Gastrocnemius medialis (tissue), 4 donors: Measurements from ENCODE around the gene RAB4A. TPM values are rescaled to one million over a fixed set of nuclear protein-coding genes. Genes with fewer than 3 reads are reported as not detected.
"Not testable (repeated sequence)": the region's sequence is repeated elsewhere in the genome, so short reads cannot be mapped to it uniquely, and the experiment has no call there.

ENCODE experiments used
- ATAC-seq, 2 donors: fragments of 150-250 bp; one replicate each; pipeline ENCODE4 v1.9.1; 2016
- DNase-seq, 2 donors: peaks; one replicate each; pipeline ENCODE4 v3.0.0-alpha.2; 2019
- H3K27ac ChIP-seq, 4 donors: fragments of 200-600 bp; sonication (generic); 1 replicate in 1 of 4; 2 replicates in 3 of 4; pipeline ENCODE4 v1.5.1; 2016 to 2018; ENCODE audit warnings: mild to moderate bottlenecking in 2 of 4, moderate library complexity in 1 of 4
- H3K27me3 ChIP-seq, 3 donors: fragments of 200-600 bp; sonication (generic) in 2 of 3; 1 replicate in 1 of 3; 2 replicates in 2 of 3; pipeline versions ENCODE4 v1.5.1 to v1.6.0; 2016 to 2019; ENCODE audit warnings: mild to moderate bottlenecking in 1 of 3, moderate library complexity in 1 of 3
- H3K36me3 ChIP-seq, 2 donors: fragments of 200-600 bp; sonication (generic) in 1 of 2; one replicate each; pipeline ENCODE4 v1.5.1; 2017 to 2018
- H3K4me1 ChIP-seq, 2 donors: fragments of 200-600 bp; sonication (generic) in 1 of 2; one replicate each; pipeline ENCODE4 v1.5.1; 2016 to 2017; ENCODE audit warnings: mild to moderate bottlenecking in 2 of 2
- H3K4me3 ChIP-seq, 4 donors: fragments of 200-600 bp; sonication (generic) in 3 of 4; 1 replicate in 1 of 4; 2 replicates in 3 of 4; pipeline ENCODE4 v1.5.1; 2016 to 2019; ENCODE audit warnings: mild to moderate bottlenecking in 2 of 4
- H3K9me3 ChIP-seq, 3 donors: fragments of 200-600 bp; sonication (generic) in 2 of 3; 1 replicate in 1 of 3; 2 replicates in 2 of 3; pipeline ENCODE4 v1.5.1; 2016 to 2019
- POLR2A ChIP-seq, 2 donors: fragments of 450-650 bp; IDR thresholded peaks; one replicate each; pipeline ENCODE4 v1.6.1; 2017; ENCODE audit warnings: antibody characterized with exemption in 2 of 2, mild to moderate bottlenecking in 2 of 2, moderate library complexity in 2 of 2
- in situ Hi-C, 4 donors: fragments of 200-750 bp; cut with MboI; loops; one replicate each; pipeline versions ENCODE4 v1.15.0 to v1.8.0; 2017; ENCODE audit warnings: low sequenced_read_pairs in 4 of 4
- intact Hi-C: fragments of 100-400 bp; cut with DNase I; formaldehyde crosslinking; loops from one replicate; pipeline ENCODE4 v1.15.1; 2023; ENCODE audit warnings: low total_unique reads
- total RNA-seq, 4 donors: library from RNA; depleted of rRNA; stranded (reverse); fragments of >200 nt; gene quantifications; one replicate each; pipeline versions ENCODE4 v1.1.0 to v1.2.3, GENCODE V29; 2016
- TF ChIP-seq, protein P1 (sequence below), 5 experiments: fragments of 450-650 bp in 3 of 5; fragments of 200-600 bp in 2 of 5; sonication (generic) in 2 of 5; IDR thresholded peaks in 4 of 5; conservative IDR thresholded peaks in 1 of 5; 1 replicate in 4 of 5; 2 replicates in 1 of 5; pipeline ENCODE4 v1.5.1; 2016 to 2019; ENCODE audit warnings: antibody characterized with exemption in 5 of 5, mild to moderate bottlenecking in 3 of 5, moderate library complexity in 3 of 5

RAB4A gene
- total RNA-seq, 4 donors from 2014 or later: 21.1 to 48.1 (median 29.2) TPM

DNA sequence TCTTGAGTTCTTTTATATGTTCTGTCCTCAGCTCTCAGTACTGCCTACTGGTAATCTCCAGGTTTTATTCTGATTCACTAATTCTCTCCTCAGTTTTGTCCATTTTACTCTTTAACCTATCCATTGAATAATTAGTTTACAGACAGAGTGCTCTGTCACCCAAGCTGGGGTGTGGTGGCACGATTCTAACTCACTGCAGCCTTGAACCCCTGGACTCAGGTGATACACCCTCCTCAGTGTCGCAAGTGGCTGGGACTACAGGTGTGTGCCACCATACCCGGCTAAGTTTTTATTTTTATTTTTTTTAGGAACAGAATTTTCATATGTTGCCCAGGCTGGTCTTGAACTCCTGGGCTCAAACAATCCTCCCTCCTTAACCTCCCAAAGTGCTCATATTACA is 14.0 kb downstream of the RAB4A start:
- in situ Hi-C loops (no loop called here), intact Hi-C loops (no loop called here)
- Histone ChIP-seq H3K36me3 (no peaks in the 10 kb centered on the region), H3K27ac (no peak overlapping the region), H3K4me3 (no peak overlapping the region), H3K9me3 (no peaks in the 10 kb centered on the region), H3K4me1 (peaks cover 16 to 30% of the 10 kb centered on the region in 2 donors), H3K27me3 (no peaks in the 10 kb centered on the region)
- TF ChIP-seq, protein P1, sequence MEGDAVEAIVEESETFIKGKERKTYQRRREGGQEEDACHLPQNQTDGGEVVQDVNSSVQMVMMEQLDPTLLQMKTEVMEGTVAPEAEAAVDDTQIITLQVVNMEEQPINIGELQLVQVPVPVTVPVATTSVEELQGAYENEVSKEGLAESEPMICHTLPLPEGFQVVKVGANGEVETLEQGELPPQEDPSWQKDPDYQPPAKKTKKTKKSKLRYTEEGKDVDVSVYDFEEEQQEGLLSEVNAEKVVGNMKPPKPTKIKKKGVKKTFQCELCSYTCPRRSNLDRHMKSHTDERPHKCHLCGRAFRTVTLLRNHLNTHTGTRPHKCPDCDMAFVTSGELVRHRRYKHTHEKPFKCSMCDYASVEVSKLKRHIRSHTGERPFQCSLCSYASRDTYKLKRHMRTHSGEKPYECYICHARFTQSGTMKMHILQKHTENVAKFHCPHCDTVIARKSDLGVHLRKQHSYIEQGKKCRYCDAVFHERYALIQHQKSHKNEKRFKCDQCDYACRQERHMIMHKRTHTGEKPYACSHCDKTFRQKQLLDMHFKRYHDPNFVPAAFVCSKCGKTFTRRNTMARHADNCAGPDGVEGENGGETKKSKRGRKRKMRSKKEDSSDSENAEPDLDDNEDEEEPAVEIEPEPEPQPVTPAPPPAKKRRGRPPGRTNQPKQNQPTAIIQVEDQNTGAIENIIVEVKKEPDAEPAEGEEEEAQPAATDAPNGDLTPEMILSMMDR (IDR thresholded peaks at IDR 0.05 in 4 of 5, conservative IDR thresholded peaks at IDR 0.05 in 1 of 5): no peak
- no peak for TF ChIP-seq POLR2A (IDR thresholded peaks at IDR 0.05)
- no peak for DNase-seq
- no peak for ATAC-seq

- Histone ChIP-seq H3K27me3 (no peaks in the 10 kb centered on the region), H3K36me3 (no peaks in the 10 kb centered on the region), H3K9me3 (no peaks in the 10 kb centered on the region), H3K4me3 (no peak overlapping the region), H3K4me1 (peaks cover 16 to 25% of the 10 kb centered on the region in 2 donors), H3K27ac (no peak overlapping the region)
- DNase-seq (no peak), ATAC-seq (no peak)
- TF ChIP-seq, protein P1 (IDR thresholded peaks at IDR 0.05 in 4 of 5, conservative IDR thresholded peaks at IDR 0.05 in 1 of 5): no peak
- TF ChIP-seq POLR2A (IDR thresholded peaks at IDR 0.05): no peak
- intact Hi-C loops: no loop called here
- in situ Hi-C loops: no loop called here
Measured at GRCh38 chr1:229285440-229285839, 14.5 kb downstream of the RAB4A start.

GRCh38 chr1:229286099-229286766 is 15.3 kb downstream of the RAB4A start:
- Histone ChIP-seq H3K36me3 (peaks cover 0 to 2% of the 10 kb centered on the region in 2 donors), H3K4me1 (peaks cover 16 to 24% of the 10 kb centered on the region in 2 donors), H3K27ac (no peak overlapping the region), H3K4me3 (no peak overlapping the region), H3K9me3 (no peaks in the 10 kb centered on the region), H3K27me3 (no peaks in the 10 kb centered on the region)
- DNase-seq (no peak), ATAC-seq (no peak)
- intact Hi-C loops: no loop called here
- in situ Hi-C loops: no loop called here
- TF ChIP-seq, protein P1 (IDR thresholded peaks at IDR 0.05 in 4 of 5, conservative IDR thresholded peaks at IDR 0.05 in 1 of 5): no peak
- no peak for TF ChIP-seq POLR2A (IDR thresholded peaks at IDR 0.05)

DNA sequence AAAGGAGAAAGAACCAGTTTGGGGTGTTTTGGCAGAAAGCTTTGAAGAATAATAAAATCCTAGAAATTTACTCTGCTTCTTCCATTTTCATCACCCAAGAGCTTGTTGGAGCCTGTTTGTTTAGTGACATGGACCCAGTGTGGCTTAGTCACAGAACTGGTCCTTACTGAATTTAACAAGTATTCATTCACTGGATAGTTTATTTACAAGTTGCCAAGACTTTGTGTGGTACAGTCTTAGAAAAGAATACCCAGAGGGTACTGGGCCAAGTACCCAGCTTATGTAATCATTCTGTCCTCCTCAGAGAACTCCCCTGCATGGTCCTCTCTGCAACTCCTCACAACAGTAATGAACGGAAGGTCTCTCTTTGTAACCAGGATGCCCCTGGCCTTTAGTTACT is 16.4 kb downstream of the RAB4A start:
- no peak for TF ChIP-seq POLR2A (IDR thresholded peaks at IDR 0.05)
- TF ChIP-seq, protein P1 (IDR thresholded peaks at IDR 0.05 in 4 of 5, conservative IDR thresholded peaks at IDR 0.05 in 1 of 5): no peak
- peaks cover 0 to 5% of the 10 kb centered on the region in 2 donors for H3K36me3 ChIP-seq
- in situ Hi-C loops: no loop called here
- no peaks in the 10 kb centered on the region for H3K9me3 ChIP-seq
- DNase-seq (no peak), ATAC-seq (no peak)
- H3K27me3 ChIP-seq: no peaks in the 10 kb centered on the region
- H3K27ac ChIP-seq: no peak overlapping the region
- intact Hi-C loops: no loop called here
- no peak overlapping the region for H3K4me3 ChIP-seq
- peaks cover 13 to 24% of the 10 kb centered on the region in 2 donors for H3K4me1 ChIP-seq

DNA sequence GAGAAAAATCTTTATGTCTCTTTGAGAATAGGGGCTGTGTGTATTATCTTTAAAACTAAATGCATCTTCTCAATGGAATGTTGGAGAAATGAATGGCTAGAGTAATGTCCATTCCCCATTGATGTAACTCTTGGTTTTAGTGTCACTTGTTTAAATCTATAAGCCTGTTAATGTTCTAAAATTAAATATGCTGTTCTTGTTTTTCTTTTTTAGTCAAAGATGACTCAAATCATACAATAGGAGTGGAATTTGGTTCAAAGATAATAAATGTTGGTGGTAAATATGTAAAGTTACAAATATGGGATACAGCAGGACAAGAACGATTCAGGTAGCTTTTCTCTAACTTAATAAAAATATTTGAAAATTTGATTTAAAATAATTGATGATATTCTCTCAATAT is 17.6 kb downstream of the RAB4A start:
- Histone ChIP-seq H3K4me3 (no peak overlapping the region), H3K27me3 (no peaks in the 10 kb centered on the region), H3K27ac (no peak overlapping the region), H3K4me1 (peaks cover 2 to 12% of the 10 kb centered on the region in 2 donors), H3K36me3 (peaks cover 0 to 5% of the 10 kb centered on the region in 2 donors), H3K9me3 (no peaks in the 10 kb centered on the region)
- intact Hi-C loops (no loop called here), in situ Hi-C loops (no loop called here)
- ATAC-seq (no peak), DNase-seq (no peak)
- no peak for TF ChIP-seq POLR2A (IDR thresholded peaks at IDR 0.05)
- TF ChIP-seq, protein P1 (IDR thresholded peaks at IDR 0.05 in 4 of 5, conservative IDR thresholded peaks at IDR 0.05 in 1 of 5): no peak

DNA sequence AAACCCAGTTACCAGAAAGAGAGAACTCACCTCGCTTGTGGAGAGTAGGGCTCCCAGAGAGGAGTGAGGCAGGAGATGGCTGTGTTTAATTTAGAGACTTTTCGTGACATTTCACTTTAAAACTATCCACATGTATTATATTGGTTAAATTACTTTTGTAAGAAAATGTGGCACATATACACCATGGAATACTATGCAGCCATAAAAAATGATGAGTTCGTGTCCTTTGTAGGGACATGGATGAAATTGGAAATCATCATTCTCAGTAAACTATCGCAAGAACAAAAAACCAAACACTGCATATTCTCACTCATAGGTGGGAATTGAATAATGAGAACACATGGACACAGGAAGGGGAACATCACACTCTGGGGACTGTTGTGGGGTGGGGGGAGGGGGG is 20.8 kb downstream of the RAB4A start:
- in situ Hi-C loops, DNase-seq, H3K4me3 ChIP-seq, H3K36me3 ChIP-seq, ATAC-seq, H3K27me3 ChIP-seq, H3K9me3 ChIP-seq, H3K27ac ChIP-seq: not testable (repeated sequence)
- H3K4me1 ChIP-seq: peaks cover 11 to 19% of the 10 kb centered on the region in 2 donors
- intact Hi-C loops: loop anchor here (5.0 kb wide), 1 partner anchor 356 kb away; no protein-coding TSS in a partner anchor
